Smooth muscle cell (in vitro differentiated cells): ENCODE measurements around the gene AKAP1. TPM values are rescaled to one million over a fixed set of nuclear protein-coding genes. Genes with fewer than 3 reads are reported as not detected.

Source experiments
- DNase-seq: peaks from one replicate; lab custom pipeline; 2025; ENCODE audit not compliant: unreplicated experiment; lab: John Stamatoyannopoulos, UW
- H2AFZ ChIP-seq: fragments of 200-600 bp; sonication (generic); 2 replicates; pipeline ENCODE4 v1.6.0; 2016; ENCODE audit warnings: antibody characterized with exemption, low read depth, mild to moderate bottlenecking
- H3F3A ChIP-seq: fragments of 200-600 bp; sonication (generic); 2 replicates; pipeline ENCODE4 v1.6.0; 2017; ENCODE audit warnings: antibody characterized with exemption, low read depth
- H3K27ac ChIP-seq: fragments of 200-600 bp; sonication (generic); 2 replicates; pipeline ENCODE4 v1.5.1; 2016; ENCODE audit warnings: low read depth, mild to moderate bottlenecking
- H3K27me3 ChIP-seq: fragments of 200-600 bp; sonication (generic); 2 replicates; pipeline ENCODE4 v1.6.1; 2016; ENCODE audit warnings: low read depth, mild to moderate bottlenecking
- H3K36me3 ChIP-seq: fragments of 200-600 bp; sonication (generic); 2 replicates; pipeline ENCODE4 v1.5.1; 2016; ENCODE audit warnings: low read depth
- H3K4me1 ChIP-seq: fragments of 200-600 bp; sonication (generic); 2 replicates; pipeline ENCODE4 v1.5.1; 2016; ENCODE audit warnings: low read depth
- H3K4me2 ChIP-seq: fragments of 200-600 bp; sonication (generic); 2 replicates; pipeline ENCODE4 v1.6.0; 2016; ENCODE audit warnings: mild to moderate bottlenecking
- H3K4me3 ChIP-seq: fragments of 200-600 bp; sonication (generic); 2 replicates; pipeline ENCODE4 v1.5.1; 2016; ENCODE audit warnings: mild to moderate bottlenecking
- H3K79me2 ChIP-seq: fragments of 200-600 bp; sonication (generic); 2 replicates; pipeline ENCODE4 v1.6.0; 2016; ENCODE audit warnings: low read depth, mild to moderate bottlenecking
- H3K9ac ChIP-seq: fragments of 200-600 bp; sonication (generic); 2 replicates; pipeline ENCODE4 v1.6.0; 2016; ENCODE audit warnings: low read depth
- H3K9me3 ChIP-seq: fragments of 200-600 bp; sonication (generic); replicated peaks from 2 replicates; pipeline ENCODE4 v1.5.1; 2016; ENCODE audit warnings: low read depth
- H4K20me1 ChIP-seq: fragments of 200-600 bp; sonication (generic); 2 replicates; pipeline ENCODE4 v1.6.0; 2016; ENCODE audit warnings: low read depth
- WGBS: methylation state at CpG from one replicate; pipeline ENCODE4 v1.1.7; 2016; ENCODE audit warnings: low lambda C conversion rate; 5-methylcytosine and 5-hydroxymethylcytosine counted together
- polyA plus RNA-seq: library from polyadenylated mRNA; unstranded; fragments of >200 nt; fragmentation: Nextera tagmentation; extraction: Ambion mirVana; gene quantifications from 2 replicates; pipeline ENCODE4 v1.2.1, GENCODE V29; 2016
- total RNA-seq: library from RNA; depleted of rRNA; stranded (reverse); fragments of >200 nt; gene quantifications from 2 replicates; pipeline ENCODE4 v1.2.3, GENCODE V29; 2014
- TF ChIP-seq, protein P1 (sequence below): fragments of 200-600 bp; sonication (generic); IDR thresholded peaks from 2 replicates; pipeline ENCODE4 v1.5.1; 2017; ENCODE audit warnings: borderline replicate concordance, mild to moderate bottlenecking, antibody characterized with exemption; ENCODE audit not compliant: insufficient read depth, poor library complexity, severe bottlenecking

The AKAP1 gene
- total and polyA plus RNA-seq, 2 experiments from 2014 or later = 5.8 to 6.2 TPM

DNA sequence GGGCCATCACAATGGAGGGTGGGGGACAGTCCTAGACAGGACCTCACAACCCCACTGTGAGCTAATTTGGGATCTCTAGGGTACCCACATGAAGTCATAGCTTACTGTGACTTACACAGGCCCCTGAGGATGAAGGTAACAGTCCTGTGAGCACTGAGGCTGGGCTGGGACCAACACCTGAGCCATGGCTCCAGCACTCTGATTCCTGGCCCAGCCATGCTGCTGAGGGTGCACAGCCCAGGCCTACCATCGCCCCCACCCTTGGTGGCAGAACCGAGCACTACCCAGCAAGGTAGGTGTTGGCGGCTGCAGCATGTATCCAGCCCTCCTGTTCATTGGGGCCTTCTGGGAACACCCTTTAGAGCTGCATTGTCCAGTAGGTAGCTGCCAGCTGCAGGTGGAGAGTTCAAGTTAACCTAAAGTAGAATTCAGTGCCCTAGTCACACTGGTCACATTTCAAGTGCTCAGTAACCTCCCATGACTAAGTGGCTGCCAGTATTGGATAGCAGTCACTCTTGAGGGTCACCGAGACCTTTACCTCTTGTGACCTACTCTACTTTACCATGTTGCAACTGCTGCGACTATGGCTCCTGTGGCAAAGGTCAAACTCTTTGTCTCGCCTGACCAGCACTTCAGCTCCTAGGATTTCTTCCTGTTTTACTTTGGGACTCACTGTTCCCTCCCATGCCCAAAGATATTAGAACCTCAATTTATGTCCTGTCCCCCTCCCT lies 11.6 kb downstream of the AKAP1 start:
- H3K4me2 ChIP-seq = no peak overlapping the region
- DNase-seq = no peak
- H3K79me2 ChIP-seq = peaks cover 4% of the 10 kb centered on the region
- no peak overlapping the region for H3K27ac ChIP-seq
- H3K9me3 ChIP-seq = no peaks in the 10 kb centered on the region
- no peak overlapping the region for H3K4me3 ChIP-seq
- peaks cover 5% of the 10 kb centered on the region for H3K4me1 ChIP-seq
- WGBS = 93% methylated on average over 6 of the region's 6 CpGs
- H3K36me3 ChIP-seq = no peaks in the 10 kb centered on the region
- peaks cover 6% of the 10 kb centered on the region for H4K20me1 ChIP-seq
- H3F3A ChIP-seq = no peaks in the 10 kb centered on the region
- no peak overlapping the region for H2AFZ ChIP-seq
- TF ChIP-seq, protein P1, sequence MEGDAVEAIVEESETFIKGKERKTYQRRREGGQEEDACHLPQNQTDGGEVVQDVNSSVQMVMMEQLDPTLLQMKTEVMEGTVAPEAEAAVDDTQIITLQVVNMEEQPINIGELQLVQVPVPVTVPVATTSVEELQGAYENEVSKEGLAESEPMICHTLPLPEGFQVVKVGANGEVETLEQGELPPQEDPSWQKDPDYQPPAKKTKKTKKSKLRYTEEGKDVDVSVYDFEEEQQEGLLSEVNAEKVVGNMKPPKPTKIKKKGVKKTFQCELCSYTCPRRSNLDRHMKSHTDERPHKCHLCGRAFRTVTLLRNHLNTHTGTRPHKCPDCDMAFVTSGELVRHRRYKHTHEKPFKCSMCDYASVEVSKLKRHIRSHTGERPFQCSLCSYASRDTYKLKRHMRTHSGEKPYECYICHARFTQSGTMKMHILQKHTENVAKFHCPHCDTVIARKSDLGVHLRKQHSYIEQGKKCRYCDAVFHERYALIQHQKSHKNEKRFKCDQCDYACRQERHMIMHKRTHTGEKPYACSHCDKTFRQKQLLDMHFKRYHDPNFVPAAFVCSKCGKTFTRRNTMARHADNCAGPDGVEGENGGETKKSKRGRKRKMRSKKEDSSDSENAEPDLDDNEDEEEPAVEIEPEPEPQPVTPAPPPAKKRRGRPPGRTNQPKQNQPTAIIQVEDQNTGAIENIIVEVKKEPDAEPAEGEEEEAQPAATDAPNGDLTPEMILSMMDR = no peak
- H3K9ac ChIP-seq = no peak overlapping the region
- peaks cover 3% of the 10 kb centered on the region for H3K27me3 ChIP-seq

DNA sequence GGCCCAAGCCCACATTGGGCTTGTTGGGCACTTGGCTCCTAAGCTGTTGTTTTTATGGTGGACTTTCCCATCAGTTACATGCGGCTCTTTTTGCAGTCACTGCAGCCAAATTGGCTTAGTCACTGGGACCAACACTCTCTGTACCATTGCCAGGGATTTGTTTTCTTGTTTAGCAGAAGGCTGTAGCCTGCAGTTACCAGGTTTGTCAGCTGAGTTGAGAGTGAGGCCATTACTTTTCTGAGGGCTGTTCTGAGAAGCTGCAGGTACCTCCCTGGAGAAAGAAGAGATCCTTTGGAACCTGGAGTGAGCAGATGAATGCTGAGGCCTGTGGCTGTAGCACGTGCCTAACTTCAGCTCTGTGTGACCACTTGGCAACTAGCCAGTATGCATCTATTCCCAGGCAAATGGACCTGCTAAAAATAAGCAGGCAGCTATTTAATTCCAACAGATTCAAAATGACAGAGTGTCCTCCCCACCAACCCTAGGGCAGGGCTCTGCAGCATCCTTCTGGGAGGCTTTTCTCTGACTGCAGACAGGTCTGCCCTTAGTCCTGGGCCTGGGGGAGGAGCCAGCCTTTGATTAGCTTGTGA lies 12.9 kb downstream of the AKAP1 start:
- H3F3A ChIP-seq = no peaks in the 10 kb centered on the region
- H3K4me3 ChIP-seq = no peak overlapping the region
- 69% methylated on average over 2 of the region's 2 CpGs for WGBS
- H3K4me2 ChIP-seq = no peak overlapping the region
- H3K27ac ChIP-seq = no peak overlapping the region
- peaks cover 4% of the 10 kb centered on the region for H3K79me2 ChIP-seq
- TF ChIP-seq, protein P1 = no peak
- H3K36me3 ChIP-seq = no peaks in the 10 kb centered on the region
- no peak overlapping the region for H2AFZ ChIP-seq
- peaks cover 1% of the 10 kb centered on the region for H3K27me3 ChIP-seq
- no peak for DNase-seq
- H4K20me1 ChIP-seq = peaks cover 5% of the 10 kb centered on the region
- H3K4me1 ChIP-seq = no peaks in the 10 kb centered on the region
- H3K9ac ChIP-seq = no peak overlapping the region
- H3K9me3 ChIP-seq = no peaks in the 10 kb centered on the region

DNA sequence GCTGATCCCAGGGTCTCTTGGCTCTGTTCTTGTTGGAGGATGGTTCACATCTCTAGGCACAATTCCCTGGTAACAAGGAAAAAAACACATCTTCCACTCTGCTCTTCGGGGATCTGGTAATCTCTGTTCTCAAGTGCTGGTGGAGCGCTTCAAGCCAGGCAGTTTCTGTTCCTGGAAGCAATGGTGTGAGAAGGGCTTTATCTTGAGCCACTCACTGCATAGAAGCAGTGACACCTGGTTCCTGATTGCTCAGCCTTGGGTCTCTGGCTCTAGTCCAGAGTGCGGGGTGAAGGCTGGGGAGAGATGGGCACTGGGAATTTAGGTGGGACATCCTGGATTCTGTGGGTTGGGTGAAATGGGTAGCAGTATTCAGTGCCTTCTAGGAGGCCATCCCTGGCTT lies 14.1 kb downstream of the AKAP1 start:
- no peaks in the 10 kb centered on the region for H3K4me1 ChIP-seq
- H3K27me3 ChIP-seq = no peaks in the 10 kb centered on the region
- peaks cover 5% of the 10 kb centered on the region for H4K20me1 ChIP-seq
- no peak overlapping the region for H2AFZ ChIP-seq
- no peak overlapping the region for H3K4me2 ChIP-seq
- H3K9ac ChIP-seq = no peak overlapping the region
- no peaks in the 10 kb centered on the region for H3F3A ChIP-seq
- H3K36me3 ChIP-seq = no peaks in the 10 kb centered on the region
- H3K27ac ChIP-seq = no peak overlapping the region
- WGBS = 94% methylated on average over 3 of the region's 3 CpGs
- no peak for DNase-seq
- no peaks in the 10 kb centered on the region for H3K9me3 ChIP-seq
- TF ChIP-seq, protein P1 = no peak
- peaks cover 4% of the 10 kb centered on the region for H3K79me2 ChIP-seq
- H3K4me3 ChIP-seq = no peak overlapping the region
